GM04503 (cell line): ENCODE results near the gene SRPK2.

ENCODE experiments used
- DNase-seq: peaks from one replicate; pipeline ENCODE4 v3.0.0-alpha.2; 2012; ENCODE audit warnings: low read depth

SRPK2 gene

DNA sequence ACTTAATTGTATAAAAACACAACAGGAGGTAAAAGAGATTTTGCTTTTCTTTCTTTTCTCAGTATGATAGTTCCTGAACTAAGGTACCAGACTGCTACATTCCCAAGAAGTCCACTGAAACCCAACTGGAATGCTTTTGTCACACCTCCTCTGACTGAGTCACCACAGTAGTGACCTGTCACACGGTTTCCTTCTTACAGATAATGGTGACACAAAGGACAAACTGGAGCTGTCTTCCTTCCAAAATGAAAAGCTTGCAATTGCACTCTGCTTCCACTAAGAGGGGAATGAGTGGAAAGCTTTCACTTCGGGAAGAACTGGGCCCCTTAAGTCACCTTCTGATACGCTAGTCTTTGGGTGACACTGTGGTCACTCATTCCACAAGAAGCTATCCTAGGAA lies 252.5 kb downstream of the SRPK2 start:
- DNase-seq, result no peak

DNA sequence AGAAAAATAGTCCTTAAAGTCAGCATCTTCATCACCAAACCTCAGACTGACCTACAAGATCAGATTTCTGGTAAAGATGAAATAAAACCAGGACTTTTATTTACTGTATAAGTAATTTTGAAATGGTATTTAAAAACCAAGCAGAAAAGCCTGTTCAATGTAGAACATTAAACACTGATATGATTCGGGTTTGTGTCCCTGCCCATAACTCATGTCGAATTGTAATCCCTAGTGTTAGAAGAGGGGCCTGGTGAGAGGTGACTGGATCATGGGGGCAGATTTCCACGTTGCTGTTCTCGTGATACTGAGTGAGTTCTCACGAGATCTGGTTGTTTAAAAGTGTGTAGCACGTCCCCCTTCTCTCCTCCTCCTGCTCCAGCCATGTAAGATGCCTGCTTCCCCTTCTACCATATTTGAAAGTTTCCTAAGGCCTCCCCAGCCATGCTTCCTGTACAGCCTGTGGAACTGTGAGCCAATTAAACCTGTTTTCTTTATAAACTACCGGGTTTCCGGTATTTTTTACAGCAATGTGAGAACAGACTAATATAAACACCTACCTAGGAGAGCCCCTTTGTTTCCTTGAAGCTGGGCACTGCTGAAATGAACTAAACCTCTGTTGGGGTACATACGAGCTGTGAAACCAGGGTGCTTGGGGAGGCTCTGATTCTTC lies 254.6 kb downstream of the SRPK2 start:
- DNase-seq, result no peak

DNA sequence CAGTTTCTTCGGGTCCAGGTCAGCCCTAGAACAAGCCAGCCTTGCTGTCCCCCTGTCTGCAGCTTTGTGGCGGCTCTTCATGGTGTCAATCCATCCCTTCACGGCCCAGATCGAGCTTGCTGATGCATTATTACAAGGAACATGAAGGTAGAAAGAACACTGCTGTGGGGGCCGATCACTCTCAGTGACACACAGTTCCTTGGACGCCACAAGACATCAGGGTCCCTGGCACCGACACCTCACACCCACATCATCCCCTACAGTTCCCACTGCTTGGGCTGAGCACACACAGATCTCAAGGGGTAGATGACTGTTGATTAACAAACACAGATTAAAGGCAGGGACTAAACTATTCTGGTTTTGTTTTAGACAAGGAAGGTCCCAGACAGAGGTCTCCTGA lies 255.4 kb downstream of the SRPK2 start:
- no peak for DNase-seq

DNA sequence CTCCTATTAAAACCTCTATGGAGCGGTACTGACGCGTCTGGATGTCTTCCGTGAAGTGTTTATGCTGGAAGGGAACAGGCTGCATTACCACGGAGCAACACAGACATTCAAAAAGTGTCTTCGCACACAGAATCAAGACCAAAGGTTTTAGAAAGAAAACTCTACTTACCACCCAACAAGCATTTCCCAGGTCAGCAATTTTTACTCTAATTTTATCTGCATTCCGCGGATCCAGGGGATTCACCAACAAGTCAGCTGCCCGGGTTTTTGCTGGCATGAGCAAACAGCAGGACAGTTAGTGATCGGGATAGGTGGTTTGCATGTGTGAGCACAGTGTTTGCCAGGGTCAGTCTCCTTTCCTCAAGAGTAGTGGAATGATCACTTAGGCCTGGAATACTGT lies 255.9 kb downstream of the SRPK2 start:
- no peak for DNase-seq

DNA sequence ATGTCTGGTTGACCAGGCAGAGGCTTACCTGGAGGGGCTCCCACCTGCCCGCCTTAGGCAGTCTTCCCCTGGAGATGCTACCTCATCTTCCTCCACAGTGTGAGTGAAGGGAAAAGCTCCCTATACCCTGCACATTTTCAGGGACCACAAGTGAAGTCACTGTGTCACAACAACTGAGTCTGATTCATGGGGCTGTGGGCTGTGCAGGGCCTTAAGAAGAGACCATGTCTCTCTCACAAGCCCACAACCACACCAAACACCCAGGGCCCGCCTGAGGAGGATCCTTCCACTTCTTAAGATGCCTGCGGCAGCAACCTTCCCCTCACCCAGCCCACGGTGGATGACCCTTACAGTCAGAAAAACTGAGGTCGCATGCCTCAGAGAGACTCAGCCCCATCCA lies 256.4 kb downstream of the SRPK2 start:
- no peak for DNase-seq

DNA sequence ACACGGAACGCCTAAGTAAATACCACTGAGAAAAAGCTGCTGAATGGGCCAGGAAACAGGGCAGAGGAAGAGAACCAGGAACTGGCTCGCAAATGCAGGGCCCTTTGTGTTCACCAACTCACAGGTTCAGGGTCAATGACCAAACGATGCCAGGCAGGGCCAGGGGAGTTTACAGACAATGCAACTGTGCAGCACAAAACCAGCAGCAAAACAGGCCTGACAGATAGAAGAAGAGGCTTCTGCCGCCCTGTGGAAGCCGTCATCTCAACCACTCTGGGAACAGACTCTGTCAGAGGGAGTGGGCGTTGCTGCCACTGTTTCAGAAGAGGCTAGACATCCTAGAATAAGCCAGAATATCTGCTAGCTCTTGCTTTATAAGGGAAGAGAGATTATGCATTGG lies 256.8 kb downstream of the SRPK2 start:
- no peak for DNase-seq

DNA sequence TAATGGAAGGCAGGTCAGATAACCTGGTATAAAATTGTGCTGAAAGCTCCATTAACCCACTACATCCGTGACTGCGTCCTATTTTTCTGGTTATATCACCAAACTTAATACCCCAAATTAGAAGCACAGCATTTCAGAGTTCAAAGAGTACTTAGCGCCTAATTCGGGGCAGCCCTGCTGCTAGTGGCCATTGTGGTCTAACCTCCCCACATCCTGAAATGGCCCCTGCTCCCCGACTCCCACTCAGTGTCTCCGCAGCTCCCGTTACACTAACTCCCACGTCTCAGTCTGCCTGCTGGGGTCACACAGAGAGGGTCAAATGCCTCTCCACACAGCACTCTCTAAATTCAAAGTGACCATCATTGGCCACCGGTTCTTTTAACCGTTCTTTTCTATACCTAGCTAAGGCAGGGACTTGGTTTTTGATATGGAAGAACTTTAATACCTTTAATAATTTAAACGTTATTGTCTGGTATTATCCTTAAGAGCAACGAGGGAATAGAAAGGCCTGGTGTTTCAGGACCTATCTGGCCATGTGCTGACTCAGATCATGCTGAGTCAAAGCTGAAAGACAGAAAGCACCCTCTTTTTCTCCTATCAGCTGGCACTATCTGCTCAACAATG lies 257.6 kb downstream of the SRPK2 start:
- DNase-seq, result no peak

DNA sequence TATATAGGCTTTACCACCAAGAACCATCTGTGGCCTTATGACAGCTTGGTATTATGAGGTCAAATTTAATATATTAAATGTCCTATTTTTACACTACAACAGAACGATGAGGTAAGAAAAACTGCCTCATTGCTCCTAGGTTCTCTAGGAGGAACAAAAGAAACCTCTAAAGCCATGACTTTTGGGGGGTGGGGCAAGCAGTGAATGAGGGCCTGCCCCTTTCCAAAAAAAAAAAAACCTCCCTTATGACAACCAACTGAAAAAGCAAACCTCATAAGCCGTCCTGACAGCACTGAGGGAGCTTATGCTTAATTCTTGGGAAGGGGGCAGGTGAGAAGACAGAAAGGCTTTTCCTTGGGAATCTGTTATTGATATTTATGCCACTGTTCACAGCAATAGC lies 258.1 kb downstream of the SRPK2 start:
- no peak for DNase-seq

DNA sequence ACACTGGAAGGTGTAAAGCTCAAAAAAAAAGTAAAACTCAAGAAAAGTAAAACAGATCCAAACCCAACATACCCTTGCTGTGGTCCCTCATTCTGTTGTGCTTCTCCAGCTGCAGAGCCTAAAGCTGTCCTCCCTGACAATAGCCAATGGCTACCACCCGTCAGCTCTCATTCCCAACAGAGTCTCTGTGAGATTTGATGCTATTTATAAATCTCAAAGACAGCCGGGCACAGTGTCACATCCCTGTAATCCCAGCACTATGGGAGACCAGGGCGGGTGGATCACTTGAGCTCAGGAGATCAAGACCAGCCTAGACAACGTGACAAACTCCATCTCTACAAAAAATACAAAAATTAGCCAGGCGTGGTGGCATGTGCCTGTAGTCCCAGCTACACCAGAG lies 258.7 kb downstream of the SRPK2 start:
- no peak for DNase-seq

DNA sequence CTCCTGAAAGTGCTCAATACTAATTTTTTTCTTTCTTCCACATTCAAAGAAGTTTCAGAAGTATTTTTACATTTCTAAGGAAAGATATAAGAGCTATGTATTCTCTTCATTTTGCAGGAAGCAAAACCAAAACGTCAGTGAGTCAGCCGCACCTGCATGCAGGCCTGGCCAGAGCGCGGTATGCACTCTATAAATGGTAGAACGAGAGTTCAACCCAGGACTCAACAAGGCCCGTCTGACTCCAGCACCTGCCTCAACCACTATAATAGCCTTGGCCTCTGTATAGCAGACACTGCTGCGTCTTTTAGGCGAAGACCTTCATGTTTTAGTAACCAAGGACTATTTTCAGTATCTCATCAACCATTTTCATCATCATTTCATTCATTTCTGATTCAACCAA lies 261.5 kb downstream of the SRPK2 start:
- DNase-seq, result no peak

DNA sequence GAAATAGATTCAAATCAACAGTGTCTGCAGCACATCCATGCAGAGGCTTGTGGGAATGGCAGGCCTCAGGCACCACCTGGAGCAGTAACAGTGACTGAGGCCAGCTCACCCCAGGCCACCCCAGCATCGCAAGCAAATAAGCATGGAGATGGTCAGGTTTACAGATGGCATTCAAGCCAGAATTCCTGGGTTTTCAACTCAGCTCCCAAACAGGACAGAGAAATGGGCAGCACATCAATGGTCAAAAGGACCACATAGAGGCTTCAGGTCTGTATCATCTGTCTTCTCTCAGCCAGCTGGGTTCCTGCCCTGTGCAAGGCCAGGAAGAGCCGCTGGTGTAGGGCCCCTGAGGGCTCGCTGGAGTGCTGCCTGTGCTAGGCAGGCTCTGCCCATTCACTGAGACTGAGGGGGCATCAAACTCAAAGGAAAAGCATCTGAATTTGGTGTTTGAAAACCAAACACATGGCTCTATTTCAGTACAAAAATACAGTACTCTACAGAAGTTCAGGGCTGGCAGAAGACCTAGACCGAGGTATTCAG lies 262.2 kb downstream of the SRPK2 start:
- DNase-seq, result no peak

DNA sequence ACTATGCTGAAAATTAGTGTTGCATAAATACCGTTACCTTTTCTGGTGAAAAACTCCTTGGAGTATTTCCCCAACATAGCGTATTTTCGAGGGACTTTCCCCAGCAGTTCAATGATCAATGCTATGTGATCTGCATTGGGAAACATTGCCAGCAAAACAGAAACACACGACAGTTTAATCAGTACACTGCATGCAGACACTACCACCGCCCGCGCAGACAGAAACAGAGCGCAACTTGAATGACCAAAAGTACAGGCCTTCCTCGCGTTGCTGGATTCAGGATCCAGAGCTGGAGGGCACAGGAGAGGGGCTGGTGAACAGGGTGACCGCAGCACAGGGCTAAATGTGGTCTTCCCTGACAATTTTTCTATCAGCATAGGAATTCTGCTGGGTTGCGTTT lies 263.0 kb downstream of the SRPK2 start:
- no peak for DNase-seq

DNA sequence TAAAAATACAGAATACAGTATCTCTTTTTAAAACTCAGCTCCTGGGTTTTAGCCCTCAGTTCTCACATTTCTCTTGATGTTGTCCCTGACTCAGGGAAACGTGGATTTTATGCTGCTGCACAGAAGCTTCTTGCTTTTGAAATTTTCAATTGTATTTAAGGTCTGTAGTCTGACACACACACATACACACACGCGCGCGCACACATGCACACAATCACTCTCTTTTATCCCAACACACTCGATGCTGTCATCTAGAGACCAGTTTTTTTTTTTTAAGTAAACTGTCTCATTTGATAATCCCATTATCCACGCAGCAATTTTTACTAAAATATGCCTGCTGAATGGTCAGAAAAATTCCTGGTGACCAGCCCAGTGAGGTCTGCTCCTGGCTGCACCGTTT lies 266.1 kb downstream of the SRPK2 start:
- DNase-seq, result no peak

DNA sequence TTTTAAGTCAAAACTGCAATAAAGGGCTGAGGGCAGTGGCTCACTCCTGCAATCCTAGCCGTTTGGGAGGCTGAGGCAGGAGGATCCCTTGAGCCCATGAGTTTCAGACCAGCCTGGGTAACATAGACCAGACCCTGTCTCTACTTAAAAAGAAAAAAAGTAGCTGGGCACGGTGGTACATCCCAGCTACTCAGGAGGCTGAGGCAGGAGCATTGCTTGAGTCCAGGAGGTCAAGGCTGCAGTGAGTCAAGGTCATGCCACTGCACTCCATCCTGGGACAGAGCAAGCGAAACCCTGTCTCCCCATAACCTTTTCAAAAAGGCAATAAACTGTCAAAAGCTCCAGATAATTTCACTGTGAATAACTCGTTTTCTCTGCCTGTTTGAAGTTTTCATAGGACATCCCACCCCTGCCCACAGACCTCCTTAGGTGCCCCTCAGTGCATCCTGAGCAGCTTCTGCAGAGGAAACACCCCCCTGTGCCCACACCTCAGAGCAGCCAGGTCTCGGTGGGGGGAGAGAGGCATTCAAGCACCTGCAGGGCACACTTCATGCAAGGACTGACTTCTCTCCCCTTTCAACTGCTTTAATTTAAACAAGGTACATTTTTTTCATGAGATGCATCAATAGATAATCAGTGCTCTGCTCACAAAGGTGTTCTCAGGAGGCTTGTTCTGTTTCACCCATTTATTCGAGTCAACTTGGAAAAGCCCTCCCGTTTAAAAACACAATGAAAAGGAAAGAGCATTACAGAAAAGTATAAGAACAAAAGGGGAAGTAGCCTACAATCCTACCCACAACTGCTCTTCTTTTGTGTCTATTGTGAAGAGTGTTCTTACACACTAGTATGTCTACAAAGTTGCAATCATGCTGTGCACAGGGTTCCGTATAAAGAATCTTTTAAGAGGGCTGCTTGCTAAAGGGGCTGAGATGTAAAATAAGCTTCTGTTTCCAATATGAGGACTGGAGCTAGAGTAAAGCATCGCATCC lies 269.8 kb downstream of the SRPK2 start:
- no peak for DNase-seq

DNA sequence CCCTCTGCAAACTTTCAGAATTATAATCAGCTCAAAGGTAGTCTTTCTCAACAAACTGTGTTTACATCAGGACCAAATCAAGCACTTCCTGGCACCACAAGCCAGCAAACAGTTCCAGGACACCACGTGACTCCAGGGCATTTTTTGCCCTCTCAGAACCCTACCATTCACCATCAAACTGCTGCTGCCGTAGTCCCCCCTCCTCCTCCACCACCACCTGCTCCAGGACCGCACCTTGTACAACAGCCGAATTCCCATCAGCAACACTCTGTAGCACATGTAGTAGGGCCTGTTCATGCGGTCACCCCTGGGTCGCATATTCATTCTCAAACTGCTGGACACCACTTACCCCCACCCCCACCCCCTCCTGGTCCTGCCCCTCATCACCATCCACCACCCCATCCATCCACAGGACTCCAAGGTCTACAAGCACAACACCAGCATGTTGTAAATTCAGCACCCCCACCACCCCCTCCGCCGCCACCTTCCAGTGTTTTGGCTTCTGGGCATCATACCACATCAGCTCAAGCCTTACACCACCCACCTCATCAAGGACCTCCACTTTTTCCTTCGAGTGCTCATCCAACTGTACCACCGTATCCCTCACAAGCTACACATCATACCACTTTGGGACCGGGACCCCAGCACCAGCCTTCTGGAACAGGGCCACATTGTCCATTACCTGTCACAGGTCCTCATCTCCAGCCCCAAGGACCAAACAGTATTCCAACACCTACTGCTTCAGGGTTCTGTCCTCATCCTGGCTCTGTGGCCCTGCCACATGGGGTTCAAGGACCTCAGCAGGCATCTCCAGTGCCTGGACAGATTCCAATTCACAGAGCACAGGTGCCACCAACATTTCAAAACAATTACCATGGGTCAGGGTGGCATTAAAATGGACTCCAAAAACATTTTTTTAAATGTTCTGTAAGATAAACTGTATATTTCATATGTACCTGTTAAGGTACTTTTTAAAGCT lies 276.0 kb downstream of the SRPK2 start:
- no peak for DNase-seq

DNA sequence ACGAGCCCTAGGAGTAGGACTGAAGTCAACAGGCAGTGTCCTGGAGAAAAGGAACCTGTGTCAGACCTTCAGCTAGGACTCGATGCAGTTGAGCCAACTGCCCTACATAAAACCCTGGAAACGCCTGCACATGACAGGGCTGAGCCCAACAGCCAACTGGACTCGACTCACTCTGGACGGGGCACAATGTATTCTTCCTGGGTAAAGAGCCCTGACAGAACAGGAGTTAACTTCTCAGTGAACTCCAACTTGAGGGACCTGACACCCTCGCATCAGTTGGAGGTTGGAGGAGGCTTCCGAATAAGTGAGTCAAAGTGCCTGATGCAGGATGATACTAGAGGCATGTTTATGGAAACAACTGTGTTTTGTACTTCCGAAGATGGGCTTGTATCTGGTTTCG lies 281.3 kb downstream of the SRPK2 start:
- DNase-seq, result no peak

DNA sequence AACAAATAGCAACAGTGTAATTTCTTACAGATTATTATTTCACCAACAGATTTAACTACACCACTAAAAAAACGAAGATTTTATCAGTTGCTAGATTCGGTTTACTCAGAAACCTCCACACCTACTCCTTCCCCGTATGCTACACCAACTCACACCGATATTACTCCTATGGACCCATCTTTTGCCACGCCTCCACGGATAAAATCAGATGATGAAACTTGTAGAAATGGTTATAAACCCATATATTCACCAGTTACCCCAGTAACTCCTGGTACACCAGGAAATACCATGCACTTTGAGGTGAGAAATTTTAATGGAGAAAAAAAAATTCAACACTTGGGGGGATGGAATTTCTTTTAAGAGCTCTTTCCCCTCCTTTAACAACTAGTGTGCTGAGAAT lies 282.2 kb downstream of the SRPK2 start:
- DNase-seq, result no peak

DNA sequence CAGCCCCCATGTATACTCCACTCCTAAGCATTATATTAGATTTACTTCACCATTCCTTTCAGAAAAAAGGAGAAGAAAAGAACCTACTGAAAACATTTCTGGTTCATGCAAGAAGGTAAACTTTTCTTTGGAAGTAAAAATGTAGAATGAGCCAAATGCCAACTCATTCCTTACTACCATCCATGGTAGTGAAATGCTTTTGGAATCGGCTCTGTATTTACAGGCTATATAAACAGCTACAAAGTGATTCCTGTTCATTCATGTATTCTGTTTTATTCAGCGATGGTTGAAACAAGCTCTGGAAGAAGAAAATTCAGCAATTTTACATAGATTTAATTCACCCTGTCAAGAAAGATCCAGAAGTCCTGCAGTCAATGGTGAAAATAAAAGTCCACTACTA lies 283.1 kb downstream of the SRPK2 start:
- DNase-seq, result no peak

DNA sequence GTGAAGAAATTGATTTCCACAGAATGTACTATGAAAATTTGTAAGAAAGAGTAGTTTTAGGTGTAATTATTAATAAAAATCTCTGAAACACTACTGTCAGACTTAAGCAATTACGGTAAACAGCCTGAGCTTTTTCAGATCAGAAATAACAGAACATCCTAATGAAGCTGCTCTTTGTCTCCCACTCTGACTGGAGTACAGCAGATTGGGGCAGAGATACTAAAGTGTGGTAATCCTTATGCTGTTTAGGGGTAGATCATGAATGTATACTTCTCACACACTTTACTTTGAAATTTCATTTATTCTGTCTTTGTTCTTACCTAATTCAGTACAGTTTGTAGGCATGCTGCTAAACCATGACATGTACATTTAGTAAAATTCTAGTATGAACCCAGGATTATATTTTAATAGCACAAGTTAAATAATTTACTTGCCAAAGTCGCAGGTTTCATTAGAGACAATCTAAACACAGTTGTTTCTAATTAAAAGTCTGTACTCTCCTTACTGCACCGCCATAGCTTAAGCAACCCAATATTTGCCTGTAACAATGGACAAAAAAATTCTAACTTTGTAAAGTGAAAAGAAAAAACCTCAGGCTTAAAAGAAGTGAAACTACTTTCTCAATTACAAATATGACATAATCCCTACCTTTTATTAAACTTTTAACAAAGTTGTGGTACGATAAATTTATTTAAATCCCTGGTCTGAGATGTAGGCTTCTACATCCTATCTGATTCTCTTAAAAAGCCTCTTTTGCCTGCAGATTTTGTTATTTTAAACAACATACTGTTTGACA lies 286.0 kb downstream of the SRPK2 start:
- no peak for DNase-seq

DNA sequence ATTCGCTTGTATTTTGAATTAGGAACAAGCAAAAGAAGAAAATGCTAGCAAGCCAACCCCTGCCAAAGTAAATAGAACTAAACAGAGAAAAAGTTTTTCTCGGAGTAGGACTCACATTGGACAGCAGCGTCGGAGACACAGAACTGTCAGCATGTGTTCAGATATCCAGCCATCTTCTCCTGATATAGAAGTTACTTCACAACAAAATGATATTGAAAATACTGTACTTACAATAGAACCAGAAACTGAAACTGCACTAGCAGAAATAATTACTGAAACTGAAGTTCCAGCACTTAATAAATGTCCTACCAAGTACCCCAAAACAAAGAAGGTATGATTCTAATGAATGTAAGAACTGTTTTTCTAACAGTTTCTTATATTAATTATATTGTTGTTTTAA lies 286.9 kb downstream of the SRPK2 start:
- no peak for DNase-seq
